Stimulated activated CD4-positive, alpha-beta T cell treated with anti-CD3 and anti-CD28 coated beads, TNF-alpha, amount 100 ng/mL, for 1 hour (primary cell): ENCODE results near the gene PRIMPOL.

Source experiments
- DNase-seq, 3 donors: peaks; one replicate each; pipeline ENCODE4 v3.0.0-alpha.2; 2020; ENCODE audit warnings: low read depth in 3 of 3, low spot score in 1 of 3

PRIMPOL gene

DNA sequence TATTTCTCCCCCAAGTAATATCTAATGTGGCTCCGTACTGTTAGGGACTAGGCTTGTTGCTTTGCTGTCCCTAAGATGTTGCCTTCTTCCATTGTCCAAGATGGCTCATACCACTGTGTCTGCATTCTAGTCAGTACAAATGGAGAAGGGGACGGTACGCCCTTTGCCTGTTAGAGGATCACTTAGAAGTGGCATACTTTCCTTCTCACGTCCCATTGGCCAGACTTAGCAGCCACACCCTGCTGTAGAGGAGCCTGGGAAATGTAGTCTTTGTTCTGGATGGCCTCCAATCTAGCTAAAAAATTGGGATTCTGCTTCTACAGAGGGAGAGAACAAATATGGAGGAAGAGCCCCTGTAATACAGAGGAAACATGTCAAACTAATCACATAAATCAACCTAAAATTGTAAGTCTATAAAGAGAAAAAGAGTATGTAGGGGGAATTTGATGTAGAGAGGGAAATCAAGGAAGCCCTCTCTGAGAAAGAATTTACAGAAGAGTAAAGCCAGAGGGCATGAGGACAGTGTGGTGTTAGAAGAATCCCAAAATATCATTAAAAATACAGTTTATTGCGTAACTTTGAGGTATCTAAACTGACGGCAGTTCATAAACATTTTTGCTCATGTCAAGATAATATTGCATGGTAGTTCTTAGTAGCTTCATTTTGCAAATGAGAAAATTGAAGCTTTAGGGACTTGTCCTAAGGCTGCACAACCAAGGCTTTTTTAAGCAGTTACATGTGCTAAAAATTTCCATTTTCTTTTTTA is 15.1 kb downstream of the PRIMPOL start:
- no peak for DNase-seq

- DNase-seq: no peak
Observed at GRCh38 chr4:184666670-184667069, 17.1 kb downstream of the PRIMPOL start.

GRCh38 chr4:184668096-184668495 is 18.6 kb downstream of the PRIMPOL start:
- no peak for DNase-seq

- no peak for DNase-seq
Observed at GRCh38 chr4:184668511-184669114, 19.1 kb downstream of the PRIMPOL start.

DNA sequence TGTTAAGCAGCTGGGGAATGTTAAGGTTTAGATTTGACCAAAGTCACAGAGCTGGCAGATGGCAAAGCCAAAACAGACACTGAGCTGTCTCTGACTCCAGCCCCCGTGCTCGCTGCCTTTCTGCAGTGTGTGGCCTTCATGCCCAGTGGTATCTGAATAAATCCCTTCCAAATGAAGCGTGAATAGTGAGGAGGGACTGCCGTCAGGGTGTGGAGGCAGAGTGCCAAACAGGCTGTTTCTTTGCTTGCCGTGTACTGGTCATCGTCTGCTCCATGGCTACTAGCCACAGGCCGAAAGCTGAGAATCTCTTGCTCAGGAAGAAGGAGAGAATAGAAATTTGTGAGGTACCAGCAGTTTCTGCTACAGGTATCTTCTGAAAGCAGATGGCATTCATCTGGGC is 19.7 kb downstream of the PRIMPOL start:
- DNase-seq: no peak

DNA sequence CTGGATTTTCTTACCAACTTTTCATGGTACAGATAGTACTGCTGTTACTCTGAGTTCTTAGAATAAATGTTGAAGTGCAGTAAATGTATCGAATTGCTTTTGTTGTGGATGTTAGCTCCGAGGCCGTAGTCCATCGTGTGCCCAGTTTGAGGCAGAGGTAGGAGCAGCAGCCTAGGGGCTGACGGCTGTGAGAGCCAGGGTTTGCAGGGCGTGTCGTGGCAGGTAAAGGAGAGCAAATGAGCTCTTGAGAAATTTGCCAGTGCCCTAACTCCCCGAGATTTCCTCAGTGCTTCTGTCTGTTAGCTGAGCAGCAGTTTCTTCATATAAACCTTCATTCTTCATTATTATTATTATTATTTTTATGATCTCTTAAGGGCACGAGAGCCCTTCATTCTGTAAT is 21.6 kb downstream of the PRIMPOL start:
- no peak for DNase-seq

DNA sequence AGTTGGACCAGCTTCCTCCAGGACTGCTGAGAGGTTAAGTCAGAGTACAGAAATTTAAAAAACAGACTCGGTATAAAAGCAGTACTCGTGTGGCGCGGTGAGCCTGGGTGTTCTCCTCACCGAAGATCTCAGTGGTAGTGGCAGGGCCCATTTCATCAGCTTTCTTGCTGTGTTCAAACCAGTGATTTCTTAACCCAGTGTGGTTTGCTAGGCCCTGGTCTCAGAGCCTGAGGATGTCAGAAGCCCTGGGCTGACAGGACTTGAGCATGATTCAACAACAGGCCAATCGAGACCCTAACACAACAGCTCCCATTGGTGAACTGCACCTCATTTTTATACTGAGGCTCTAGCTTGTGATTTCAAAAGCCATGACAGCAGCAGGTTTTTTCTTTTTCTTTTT is 23.2 kb downstream of the PRIMPOL start:
- no peak for DNase-seq

DNA sequence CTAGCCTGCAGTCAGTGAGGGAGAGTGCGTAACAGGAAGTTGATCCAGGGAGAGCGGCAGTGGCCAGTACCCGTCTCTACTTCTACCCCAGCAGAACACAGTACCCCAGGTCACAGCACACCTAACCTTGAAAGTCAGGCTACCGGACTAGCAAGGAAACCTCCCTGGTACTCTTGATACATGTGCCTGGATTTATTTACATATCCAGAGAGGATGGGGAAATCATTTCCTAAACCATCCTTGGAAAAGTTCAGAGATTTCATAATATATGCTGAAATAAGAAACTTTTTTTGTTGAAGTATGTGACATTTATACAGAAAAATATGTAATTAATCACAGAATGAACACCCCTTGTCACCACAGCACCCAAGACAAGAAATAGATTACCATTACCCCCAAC is 24.5 kb downstream of the PRIMPOL start:
- no peak for DNase-seq

- DNase-seq: no peak
Observed at GRCh38 chr4:184675018-184675417, 25.5 kb downstream of the PRIMPOL start.

- DNase-seq: no peak
Observed at GRCh38 chr4:184675821-184676492, 26.4 kb downstream of the PRIMPOL start.

GRCh38 chr4:184680698-184681097 is 31.2 kb downstream of the PRIMPOL start:
- no peak for DNase-seq

DNA sequence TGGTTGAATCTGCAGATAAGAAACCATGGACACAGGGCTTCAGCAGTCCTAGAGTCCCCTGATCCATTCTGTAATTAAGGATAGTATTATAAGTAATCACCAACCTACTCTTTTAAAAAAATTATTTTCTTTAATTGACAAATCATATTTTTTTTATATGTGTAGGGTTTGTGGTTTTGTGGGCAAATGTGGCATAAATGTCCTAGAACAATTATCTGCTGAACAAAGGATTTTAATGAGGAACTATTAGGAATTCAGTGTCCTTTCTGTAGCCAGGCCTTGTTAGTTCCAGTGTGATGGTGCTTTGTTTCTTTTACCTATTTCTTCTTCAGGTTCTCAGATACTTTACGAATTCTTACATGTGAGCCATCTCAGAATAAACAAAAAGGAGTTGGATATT is 32.4 kb downstream of the PRIMPOL start:
- no peak for DNase-seq

- DNase-seq: no peak
Observed at GRCh38 chr4:184684491-184685189, 35.1 kb downstream of the PRIMPOL start.

DNA sequence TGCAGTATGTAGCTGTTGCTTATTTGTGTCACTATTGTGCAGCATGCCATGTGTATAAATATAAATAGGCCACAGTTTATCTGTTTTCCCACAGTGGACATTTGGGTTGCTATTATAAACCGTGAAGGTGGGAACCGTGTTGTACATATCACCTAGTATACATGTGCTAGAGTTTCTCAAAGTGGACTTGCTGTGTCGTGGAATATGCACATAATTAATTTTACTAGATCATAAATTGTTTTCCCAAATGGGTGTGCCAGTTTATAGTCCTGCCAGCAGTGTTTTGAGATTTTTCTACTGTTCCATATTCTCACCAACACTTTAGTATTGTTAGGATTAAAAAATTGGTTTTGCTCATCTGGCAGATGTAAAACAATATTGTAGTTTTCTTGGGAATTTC is 38.5 kb downstream of the PRIMPOL start:
- no peak for DNase-seq

DNA sequence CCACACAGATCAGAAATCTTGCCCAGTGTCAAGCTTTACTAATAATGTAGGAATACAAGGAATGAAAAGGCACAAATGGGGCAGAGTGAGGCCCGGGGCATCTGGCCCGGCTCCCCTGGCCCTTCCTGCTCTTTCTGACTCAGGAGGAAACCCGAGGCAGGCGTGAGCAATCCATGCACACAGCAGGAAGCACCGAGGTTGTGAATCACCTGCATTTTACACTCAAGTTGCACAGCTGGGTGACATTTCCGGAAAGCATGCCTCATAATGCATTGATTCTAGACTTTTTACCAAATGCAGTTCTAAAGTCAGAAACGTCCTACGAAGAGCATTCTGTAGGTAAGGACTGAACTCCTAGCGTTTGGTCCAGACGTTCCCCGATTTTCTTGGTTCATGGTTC is 38.9 kb downstream of the PRIMPOL start:
- no peak for DNase-seq

- DNase-seq: no peak
Observed at GRCh38 chr4:184689681-184690080, 40.1 kb downstream of the PRIMPOL start.

DNA sequence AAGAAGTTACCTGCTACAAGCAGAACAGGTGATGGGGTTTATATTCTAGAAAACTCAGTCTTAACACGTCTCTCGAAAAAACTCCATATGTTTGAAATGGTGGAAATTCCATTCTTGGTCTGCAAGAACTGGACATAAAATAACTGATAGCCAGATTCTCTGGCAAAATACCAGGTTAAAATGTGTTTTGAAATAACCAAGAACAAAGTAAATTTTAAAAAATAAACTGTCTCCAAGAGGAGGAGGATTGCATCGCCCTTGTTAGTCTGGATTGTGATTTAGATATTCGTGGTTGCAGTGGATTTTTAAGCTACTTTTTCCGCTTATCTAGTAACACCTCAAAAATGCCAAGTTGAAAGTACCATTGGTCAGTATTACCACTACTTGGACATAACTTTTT is 43.5 kb downstream of the PRIMPOL start:
- no peak for DNase-seq

- no peak for DNase-seq
Observed at GRCh38 chr4:184694412-184694956, 44.9 kb downstream of the PRIMPOL start.

DNA sequence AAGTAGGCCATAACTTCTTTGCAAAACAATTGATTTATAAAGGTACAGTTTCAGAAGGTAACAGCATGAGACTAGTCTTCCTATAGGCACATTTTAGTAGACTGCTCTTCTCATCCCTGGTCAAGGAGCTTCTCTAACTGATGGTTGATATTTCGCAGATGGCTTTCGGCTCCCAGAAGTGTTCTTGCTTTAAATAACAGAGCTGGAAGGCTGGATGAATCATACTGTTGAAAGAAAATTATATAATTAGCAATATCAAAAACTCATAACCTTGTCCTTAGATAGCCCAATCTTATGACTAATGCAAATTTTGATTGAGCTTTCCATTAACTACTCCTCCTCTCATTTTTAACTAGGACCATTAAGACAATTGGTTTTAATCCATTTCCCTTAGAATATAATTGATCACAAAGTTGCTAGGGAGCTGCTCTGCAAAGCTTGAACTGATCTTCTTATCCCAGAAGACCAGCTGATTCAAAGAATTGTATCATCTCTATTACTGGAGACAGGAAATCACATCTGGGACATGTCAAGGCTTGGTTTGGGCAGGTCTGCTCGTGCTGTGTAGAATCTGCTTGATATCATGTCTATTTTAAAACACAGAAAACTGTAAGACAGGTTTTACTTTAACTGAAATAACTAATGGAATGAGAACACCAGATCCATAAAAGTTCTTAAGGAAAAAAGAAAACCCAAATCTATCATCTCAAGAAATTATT is 45.8 kb downstream of the PRIMPOL start:
- no peak for DNase-seq

- DNase-seq: no peak
Observed at GRCh38 chr4:184697956-184698355, 48.4 kb downstream of the PRIMPOL start.

GRCh38 chr4:184699941-184700340 is 50.4 kb downstream of the PRIMPOL start:
- no peak for DNase-seq
